Stromal cell of bone marrow (primary cell): ENCODE results near the gene PRR14L.
"Not testable (repeated sequence)": the region's sequence is repeated elsewhere in the genome, so short reads cannot be mapped to it uniquely, and the experiment has no call there.

Experiments
- DNase-seq: peaks from one replicate; pipeline ENCODE4 v3.0.0-alpha.2; 2012; ENCODE audit warnings: low read depth

The PRR14L gene

DNA sequence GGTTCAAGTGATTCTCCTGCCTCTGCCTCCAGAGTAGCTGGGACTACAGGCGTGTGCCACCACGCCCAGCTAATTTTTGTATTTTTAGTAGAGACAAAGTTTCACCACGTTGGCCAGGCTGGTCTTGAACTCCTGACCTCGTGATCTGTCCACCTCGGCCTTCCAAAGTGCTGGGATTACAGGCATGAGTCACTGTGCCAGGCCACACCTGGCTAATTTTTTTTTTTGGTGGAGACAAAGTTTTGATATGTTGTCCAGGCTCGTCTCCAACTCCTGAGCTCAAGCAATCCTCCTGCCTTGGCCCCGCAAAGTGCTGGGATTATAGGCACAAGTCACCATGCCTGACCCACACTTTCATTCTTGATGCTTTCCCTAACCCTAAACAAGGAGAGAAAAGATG lies 9.6 kb downstream of the PRR14L start:
- DNase-seq: not testable (repeated sequence)

DNA sequence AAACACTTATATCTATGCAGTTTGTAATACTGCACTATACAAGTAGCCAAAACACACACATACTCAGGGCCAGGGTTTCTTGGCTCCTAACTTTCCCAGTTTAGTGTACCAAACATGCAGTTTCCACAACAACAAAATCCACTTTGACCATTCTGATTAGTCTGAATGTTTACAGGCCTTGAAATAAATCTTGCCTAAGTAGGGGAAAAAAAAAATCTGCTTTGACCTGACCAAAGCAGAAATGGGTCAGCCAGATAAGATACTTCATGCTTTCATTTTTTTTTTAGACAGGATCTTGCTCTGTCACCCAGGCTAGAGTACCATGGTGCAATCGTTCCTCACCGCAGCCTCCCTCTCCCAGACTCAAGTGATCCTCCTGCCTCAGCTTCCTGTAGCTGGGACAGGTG lies 10.1 kb downstream of the PRR14L start:
- DNase-seq: no peak

DNA sequence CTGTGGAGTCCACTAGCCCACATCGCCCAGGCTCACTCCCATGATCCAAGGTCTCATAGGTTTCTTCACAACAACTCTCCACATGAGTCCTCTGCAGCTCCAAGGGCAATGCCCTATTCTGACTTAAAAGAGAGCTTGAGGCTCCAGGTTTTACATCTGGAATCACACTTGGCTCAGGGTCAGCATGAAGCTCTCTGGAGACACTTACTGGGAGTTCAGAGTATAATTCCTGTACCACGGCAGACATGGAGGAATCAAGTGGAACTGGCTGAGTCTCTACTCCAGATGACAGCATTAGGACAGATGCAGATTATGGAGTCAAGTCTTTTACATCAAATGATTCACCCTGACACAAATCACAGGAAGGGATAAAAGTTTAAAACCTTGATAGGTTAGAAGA lies 11.4 kb downstream of the PRR14L start:
- DNase-seq: no peak

DNA sequence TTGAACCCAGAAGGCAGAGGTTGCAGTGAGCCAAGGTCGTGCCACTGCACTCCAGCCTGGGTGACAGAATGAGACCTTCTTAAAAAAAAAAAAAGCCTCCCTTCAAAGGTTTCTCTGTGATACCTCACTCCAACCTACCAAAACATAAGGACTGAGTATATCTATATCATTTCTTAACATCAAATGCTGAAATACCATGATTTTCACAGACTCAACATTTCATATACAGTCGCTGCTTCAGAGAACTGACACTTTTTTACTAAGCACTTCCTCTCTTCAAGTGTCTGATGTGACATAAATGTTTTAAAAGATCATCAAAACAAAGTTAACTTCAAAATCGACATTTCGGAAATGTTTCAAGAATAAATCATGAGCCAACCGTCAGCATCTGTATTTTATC lies 12.0 kb downstream of the PRR14L start:
- DNase-seq: no peak

DNA sequence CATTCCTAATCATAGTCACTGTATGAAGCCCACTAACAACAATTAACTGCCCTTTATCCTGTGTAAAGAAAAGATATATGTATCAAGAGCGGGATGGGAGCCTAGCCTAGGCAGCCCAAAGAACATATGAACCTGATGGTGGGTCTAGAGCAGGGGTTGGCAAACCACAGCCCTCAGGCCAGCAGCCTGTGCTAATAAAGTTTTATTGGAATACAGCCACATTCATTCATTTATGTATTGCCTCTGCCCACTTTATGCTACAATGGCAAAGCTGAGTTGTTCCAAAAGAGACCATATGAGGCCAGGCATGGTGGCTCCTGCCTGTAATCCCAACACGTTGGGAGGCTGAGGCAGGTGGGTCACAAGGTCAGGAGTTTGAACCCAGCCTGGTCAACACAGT lies 13.5 kb downstream of the PRR14L start:
- no peak for DNase-seq

DNA sequence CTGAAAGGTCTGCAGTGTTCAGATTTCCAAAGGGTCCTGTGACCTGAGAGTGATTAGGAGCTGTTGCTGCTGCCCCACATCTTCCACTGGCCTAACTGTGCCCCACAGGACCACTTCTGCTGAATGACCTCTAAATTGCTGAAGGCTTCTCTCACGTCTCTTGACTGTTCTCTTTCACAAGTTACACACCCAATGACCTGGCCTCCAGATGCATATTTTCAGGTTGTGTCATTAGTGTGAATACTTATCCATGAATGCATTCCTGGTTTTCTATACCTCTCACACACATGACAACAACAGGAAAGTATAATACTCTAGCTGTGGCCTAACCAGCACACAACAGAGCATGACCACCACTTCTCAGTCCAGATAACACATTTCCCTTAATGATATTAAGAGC lies 15.4 kb downstream of the PRR14L start:
- no peak for DNase-seq

DNA sequence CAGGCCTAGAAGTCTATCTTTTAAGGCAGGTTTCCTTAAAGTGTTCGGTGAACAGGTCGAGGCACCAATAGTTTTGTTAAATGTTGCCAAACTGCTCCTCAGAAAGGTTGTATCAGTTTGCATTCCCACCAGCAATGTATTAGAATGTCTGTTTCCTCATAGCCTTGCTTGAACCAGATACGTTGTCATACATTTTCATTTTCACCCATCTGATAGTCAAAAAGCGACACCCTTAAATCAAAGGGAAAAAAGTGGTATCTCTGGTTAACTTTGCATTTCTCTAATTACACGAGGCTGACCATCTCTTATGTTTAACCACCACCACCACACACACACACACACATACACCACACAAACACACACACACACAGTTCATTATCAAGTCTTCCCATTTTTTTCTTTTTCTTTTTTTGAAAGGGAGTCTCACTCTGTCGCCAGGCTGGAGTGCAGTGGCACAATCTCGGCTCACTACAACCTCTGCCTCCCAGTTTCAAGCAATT lies 16.3 kb downstream of the PRR14L start:
- DNase-seq: no peak

DNA sequence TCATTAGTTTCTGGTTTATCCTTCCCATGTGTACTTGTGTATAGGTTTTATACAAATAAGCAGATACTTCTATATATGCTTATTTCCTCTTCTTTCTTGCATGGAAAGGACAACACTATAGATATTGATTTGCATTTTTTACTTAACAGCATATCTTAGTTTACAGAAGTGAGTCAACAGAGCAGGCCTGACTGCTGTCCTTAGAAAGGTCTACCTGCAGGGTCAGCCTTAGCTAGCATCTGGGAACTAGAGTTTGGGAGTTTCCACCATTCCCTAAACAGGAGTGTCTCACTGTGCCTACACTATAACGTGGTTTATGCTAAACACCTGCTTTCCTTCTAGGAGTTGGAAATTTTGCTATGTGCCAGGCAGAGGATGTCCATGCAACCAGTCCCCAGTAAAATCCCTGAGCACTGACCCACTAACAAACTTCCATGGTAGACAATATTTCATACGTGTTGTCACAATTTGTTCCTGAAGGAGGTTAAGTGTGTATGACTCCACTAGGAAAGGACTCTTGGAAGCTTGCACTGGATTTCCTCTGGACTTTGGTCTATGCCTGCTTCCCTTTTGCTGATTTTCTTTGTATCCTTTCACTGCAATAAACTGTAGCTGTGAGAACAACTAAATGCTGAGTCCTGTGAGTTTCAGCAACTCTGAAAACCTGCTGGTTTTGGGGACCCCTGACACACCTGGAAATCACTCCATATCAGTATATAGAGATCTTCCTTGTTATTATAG lies 17.7 kb downstream of the PRR14L start:
- no peak for DNase-seq

DNA sequence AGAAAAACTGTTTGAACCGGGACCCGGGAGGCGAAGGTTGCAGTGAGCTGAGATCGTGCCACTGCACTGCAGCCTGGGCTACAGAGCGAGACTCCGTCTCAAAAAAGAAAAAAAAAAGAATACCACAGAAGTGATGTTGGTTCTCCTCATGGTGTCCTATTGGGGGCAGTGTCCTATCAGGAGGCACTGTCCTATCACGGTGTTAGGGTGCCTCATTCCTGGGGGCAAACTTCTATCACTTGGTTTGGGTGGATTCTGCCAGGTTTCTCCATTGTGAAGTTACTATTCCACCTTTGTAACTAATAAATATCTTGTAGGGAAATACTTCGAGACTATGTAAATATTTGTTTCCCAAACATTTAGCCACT lies 19.6 kb downstream of the PRR14L start:
- DNase-seq: no peak

DNA sequence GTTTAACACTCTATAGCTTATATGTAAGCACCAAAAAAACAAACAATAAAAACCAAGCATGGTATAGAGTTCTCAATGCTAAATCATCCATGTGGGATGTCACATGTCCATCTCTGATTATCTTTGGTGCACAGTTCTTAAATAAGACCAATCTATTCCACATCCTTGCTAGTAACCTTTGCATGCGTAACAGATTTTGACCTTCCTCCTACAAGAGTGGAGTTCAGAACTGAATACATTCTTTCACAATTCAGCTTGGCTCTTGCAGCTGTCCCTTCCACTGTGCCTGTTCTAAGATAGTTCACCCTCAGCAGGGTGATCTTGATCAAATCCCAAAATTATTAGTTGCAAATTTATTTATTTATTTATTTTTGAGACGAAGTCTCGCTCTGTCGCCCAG lies 21.1 kb downstream of the PRR14L start:
- no peak for DNase-seq

DNA sequence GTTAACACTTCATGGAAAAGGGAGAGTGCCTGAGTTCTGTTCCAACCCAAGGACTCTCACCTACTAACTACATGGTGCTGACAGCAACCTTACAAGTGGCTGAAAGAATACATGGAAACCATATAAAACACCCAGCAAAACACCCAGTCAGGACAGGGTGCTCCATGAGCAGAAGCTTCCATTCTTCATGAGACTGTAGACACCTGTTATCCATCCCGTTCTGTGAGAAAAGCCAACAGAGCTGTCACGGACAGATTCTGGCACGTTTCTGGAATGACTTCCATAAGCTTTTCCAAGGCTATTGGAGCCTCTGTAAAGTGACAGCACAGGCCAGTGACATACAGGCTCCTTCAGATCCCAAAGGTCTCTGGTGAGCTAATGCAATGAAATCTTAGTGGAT lies 23.2 kb downstream of the PRR14L start:
- no peak for DNase-seq

DNA sequence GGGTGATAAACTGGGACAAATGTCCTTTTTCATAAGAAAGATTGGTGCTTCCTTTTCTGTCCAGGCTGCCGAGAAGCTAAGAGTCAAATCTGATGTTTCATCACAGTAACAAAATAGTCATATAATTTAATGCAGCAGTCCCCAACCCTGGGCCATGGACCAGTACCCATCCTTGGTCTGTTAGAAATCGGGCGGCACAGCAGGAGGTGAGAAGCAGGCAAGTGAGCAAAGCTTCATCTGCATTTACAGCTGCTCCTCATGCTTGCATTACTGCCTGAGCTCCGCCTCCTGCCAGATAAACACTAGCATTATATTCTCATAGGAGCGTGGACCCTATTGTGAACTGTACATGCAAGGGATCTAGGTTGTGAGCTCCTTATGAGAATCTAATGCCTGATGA lies 26.2 kb downstream of the PRR14L start:
- DNase-seq: no peak

DNA sequence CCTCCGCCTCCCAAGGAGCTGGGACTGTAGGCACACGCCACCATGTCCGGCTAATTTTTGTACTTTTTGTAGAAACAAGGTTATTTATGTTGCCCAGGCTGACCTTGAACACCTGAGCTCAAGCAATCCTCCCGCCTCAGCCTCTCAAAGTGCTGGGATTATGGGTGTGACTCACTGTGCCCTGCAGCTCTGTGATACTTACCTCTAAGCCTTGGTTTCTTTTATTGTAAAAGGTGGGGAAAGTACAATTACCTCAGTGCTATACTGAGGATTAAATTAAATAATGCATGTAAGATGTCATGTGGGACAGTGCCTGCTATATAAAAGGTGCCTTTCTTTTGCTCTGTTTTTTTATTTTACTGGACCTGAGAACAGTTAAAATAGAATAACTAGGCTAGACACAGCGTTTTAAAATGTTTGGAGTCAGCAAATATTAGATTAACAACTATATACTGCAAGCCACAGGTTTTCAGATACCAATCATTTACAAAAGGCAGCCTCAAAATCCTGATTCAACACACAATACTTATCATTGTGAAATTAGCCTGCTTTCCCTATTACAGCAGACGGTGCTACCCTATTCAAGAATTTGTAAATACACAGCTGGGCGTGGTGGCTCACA lies 30.0 kb downstream of the PRR14L start:
- DNase-seq: no peak

DNA sequence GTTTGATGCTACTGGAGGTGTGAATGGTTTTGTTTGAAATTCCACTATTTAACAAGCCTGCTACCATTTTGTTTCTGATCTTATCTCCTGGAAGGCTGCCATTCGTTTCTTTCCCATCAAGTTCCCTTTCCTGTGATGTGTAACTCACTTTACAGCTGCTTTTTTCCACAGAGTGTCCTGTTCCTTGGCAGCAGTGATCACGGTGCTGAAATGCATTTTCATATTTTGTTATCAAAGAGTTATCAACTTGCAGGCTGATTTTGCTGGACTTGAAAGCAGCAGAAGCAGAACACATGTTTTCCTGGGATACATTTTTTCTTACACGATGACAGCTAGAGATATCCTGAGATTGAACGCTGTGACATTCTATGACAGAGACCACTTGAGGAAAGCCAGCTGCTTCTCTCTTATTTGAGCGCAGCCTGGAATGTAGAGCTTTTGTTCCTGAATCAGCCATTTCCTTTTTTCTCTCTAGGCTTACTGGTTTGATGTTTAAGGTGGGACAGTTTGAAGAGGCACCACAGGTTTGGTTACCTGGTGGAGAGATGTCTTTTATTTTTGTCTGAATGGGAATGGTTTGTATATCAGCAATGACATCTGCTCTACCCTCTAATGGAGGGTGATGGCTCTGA lies 34.7 kb downstream of the PRR14L start:
- DNase-seq: no peak

DNA sequence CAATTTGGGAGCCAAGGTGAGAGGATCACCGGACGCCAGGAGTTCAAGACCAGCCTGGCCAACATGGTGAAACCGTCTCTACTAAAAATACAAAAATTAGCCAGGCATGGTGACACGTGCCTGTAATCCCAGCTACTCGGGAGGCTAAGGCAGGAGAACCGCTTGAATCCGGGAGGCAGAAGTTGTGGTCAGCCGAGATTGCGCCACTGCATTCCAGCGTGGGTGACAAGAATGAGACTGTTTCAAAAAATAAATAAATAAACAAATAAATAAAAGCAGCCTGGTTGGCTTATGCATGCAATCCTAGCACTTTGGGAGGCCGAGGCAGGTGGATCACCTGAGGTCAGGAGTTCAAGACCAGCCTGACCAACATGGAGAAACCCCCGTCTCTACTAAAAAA lies 38.7 kb downstream of the PRR14L start:
- not testable (repeated sequence) for DNase-seq

DNA sequence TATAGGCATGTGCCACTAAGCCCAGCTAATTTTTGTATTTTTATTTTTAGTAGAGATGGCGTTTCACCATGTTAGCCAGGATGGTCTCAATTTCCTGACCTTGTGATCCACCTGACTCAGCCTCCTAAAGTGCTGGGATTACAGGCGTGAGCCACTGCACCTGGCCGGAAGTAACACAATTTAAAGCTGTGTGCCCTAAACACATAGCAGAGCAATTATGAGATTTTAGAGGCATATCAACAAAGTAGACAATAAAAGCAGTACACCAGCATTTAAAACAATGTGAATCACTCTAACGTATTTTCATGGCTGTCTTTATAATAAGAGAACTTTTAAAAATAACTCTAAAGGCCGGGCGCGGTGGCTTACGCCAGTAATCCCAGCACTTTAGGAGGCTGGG lies 42.4 kb downstream of the PRR14L start:
- no peak for DNase-seq

DNA sequence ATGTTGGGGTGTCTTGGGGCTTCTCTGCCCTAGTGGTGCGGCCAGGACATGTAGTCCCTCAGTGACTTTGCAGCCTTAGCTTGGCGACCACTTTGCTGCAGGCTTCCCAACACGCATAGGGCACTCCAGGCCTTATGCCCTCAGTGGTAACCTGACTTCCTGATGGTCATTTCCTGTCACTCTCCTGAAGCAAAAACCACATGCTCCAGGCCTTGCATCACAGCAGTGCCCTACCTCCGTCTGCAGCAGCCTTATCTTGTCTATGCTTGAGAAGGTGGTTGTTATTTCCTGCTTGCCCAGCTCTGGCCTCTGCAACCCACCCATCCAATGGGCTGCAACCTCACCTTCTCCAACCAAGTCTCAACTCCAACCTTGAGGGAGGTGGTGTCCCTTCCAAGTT lies 54.5 kb downstream of the PRR14L start:
- no peak for DNase-seq

DNA sequence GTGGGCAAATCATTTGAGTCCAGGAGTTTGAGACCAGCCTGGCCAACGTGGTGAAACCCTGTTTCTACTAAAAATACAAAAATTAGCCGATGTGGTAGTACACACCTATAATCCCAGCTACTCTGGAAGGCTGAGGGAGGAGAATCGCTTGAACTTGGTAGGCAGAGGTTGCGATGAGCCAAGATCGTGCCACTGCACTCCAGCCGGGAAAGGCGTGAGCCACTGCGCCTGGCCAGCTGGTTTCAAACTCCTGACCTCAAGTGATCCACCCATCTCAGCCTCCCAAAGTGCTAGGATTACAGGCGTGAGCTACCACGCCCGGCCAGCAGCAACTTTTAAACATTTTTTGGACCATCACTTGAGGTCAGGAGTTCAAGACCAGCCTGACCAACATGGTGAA lies 55.9 kb downstream of the PRR14L start:
- DNase-seq: not testable (repeated sequence)

DNA sequence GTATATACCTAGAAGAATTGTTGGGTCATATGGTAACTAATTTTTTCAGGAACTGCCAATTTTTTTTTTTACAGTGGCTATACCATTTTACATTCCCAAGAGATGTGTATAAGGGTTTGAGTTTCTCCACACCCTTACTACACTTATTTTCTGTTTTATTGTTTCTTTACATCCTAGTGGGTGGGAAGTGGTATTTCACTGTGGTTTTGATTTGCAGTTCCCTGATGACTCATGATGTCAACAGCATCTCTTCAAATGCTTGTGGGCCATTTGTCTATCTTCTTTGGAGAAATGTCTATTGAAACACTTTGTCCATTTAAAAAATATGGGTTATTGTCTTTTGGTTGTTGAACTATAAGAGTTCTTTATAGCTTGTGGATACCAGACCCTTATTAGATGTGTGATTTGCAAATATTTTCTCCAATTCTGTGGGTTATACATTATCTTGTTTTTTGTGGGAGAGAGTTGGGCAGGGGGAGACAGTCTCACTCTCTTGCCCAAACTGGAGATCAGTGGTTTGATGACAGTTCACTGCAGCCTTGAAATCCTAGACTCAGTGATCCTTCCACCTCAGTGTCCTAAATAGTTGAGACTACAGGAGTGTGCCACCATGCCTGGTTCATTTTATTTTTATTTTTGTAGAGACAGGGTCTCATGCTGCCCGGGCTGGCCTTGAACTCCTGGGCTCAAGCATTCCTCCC lies 57.6 kb downstream of the PRR14L start:
- no peak for DNase-seq

DNA sequence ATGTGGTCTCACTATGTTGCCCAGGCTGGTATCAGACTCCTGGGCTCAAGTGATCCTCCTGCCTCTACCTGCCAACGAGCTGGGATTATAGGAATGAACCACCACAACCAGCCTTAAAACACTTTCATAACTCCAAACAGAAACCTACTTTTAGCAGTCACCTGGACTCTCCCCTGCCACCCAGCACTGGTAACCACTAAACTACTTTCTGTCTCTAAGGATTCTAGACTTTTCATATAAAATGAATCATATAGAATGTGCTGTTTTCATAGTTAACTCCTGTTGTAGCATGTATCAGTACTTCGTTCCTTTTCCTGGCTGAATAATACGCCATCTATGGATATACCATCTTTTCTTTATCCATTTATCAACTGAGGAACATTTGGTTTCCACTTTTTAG lies 58.5 kb downstream of the PRR14L start:
- DNase-seq: no peak

DNA sequence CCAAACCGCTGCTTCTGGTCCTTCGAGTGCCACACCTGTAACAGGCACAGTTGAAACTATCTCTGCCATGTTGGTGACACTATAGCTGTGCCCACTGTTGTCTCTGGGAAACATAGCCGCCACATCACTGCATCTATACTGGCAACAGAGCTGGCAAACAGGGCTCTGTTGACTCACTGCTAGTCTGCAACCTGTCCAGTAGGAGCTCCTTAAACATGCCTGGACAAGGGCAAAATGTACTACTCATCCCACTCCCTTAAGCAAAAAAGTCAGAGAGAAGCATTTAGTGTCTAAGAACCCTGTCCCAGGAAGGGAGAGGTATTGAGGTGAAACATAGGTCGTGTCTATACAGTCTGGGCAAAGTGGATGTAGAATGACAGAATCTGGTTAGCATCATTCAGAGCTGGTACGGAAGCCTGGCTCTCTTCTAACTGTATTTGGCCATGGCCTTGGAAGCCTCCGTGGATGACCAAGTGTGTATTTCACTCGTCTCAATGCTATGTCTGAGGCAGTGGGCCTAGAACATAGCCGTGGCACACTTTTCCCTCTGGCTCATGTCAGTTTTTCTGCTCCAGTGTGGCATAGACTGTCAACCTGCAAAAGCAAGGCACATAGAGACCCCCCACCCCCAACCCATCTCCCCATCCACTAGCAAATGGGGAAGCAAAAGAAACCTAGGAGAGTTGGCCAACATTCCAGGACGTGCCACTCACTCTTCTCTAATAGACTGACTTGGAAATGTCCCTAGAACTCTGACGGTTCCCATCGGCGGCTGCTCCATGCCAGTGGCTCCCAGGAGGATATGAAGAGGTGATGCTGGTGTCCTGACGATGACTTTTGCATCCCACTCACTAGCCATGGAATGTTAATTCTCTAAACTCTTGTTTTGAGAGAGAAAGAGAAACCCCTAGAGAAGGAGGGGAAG lies 66.5 kb downstream of the PRR14L start:
- DNase-seq: no peak

DNA sequence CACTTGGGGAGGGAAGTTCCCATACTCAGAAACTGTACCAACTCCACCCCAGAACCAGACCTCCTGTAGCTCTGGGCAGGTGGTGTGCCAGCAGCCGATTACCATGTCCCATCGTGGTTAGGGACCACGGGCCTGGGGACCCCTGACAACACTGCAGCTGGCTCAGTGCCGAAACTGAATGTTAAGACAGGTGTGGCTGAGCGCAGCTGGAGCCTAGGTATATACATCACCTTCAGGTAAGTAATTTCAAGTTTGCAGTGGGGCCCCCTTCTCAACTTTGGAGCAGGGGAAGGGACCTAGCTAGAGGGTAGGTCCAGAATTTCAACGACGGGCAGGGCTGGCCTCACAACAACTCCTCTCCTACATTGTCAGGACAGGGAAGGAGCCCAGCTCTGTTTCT lies 67.2 kb downstream of the PRR14L start:
- DNase-seq: no peak
